Activated CD4-positive, CD25-positive, alpha-beta regulatory T cell (primary cell): ENCODE results near the gene TUBB4B.
A peak's percentile ranks its signal among the peaks of the same experiment; 100 is the strongest.

Experiments
- DNase-seq, 4 experiments: peaks; one replicate each; lab custom pipeline; 2025; lab: John Stamatoyannopoulos, UW

TUBB4B gene

DNA sequence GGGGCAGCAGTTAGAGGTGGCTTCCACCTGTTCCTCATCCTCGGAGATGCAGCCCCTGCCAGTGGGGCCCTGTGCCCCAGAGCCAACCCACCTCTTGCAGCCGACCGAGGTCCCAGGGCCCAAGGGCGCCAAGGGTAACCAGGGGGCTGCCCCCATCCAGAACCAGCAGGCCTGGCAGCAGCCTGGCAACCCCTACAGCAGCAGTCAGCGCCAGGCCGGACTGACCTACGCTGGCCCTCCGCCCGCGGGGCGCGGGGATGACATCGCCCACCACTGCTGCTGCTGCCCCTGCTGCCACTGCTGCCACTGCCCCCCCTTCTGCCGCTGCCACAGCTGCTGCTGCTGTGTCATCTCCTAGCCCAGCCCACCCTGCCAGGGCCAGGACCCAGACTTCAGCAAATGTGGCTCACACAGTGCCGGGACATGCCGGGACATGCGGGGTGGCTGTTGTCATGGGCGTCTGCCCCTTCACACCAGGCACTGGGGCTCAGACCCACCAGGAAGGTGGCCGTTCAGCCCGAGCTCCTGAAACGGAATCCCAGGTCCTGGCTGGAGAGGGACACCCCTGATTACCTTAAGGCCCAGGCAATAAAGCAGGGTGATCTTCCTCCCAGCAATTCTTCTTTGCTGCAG is 15.3 kb upstream of the TUBB4B start:
- DNase-seq, result no peak

DNA sequence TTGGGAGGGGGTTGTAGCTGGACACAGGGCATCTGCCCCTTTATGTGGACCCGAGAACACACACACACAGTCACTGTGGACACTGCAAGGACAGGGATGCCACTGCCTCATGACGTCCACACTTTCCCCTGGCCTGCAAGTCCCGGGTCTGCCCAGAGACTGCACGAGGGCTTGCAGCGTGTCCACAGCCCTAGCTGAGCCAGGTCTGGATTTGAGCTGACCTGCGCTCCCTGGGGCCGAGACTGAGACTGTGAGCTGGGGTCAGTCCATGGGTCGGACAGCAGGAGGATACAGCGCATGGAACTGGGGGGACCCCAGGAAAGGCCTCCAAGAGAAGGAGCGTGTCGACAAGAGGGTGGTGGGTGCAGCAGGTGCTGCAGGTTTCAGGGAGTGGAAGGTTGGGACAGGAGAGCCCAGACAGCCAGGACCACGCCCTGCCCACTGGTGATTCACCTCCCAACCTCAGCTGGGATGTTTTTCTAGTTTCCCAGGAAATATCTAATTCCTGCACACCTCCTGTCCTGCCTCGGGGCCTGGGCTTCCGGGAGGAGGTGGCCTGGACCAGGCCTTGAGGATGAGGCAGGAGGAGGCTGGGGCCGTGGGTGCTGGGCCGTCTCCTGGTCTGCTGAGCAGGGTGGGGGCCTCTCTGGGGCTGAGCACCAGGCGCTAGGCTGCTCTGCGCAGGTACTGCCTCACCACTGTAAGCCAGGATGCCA is 14.6 kb upstream of the TUBB4B start:
- no peak for DNase-seq

DNA sequence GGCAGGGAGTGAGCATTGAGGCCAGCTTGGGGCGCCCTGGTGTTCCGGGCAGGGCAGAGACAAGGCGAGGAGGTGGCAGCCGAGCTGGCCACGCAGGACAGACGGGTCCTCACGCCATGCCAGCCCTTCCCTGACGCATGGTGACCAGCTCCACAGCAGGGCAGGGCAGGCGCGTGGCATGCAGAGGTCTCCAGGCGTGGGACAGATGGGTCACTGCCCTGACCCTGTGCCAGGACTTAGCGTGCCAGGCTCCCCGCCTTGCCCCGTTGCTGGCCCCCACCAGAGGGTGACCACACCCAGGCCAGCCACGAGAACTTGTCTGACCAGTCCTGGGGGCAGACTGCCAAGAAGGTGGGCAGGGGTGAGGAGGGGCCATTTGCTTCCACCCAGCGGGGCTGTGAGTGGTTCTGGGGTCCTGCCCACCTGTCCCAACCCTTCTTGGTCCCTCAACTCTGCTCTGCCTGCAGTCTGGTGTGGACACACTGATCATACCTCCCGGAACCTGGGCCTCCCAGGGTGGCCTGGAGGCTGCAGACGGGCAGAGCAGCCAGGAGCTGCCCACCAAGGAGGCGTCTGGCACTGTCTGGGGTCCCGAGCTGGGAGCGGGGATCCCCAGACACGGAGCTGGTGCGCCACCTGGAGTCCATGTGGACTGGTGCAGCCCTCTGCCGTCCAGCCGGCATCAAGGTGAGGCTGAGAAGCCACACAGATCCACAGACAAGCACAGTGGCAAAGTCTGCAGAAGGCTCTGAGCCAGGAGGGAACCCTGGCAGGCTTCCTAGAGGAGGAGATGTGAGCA is 13.8 kb upstream of the TUBB4B start, which contains the start of gene RNF224:
TSS of gene RNF224 (plus strand) at position 449 of the 799 bp plus-strand sequence. CDS start 834 bp downstream, outside the sequence.
- DNase-seq, result peak; percentile 60 to 67 (median 64)

DNA sequence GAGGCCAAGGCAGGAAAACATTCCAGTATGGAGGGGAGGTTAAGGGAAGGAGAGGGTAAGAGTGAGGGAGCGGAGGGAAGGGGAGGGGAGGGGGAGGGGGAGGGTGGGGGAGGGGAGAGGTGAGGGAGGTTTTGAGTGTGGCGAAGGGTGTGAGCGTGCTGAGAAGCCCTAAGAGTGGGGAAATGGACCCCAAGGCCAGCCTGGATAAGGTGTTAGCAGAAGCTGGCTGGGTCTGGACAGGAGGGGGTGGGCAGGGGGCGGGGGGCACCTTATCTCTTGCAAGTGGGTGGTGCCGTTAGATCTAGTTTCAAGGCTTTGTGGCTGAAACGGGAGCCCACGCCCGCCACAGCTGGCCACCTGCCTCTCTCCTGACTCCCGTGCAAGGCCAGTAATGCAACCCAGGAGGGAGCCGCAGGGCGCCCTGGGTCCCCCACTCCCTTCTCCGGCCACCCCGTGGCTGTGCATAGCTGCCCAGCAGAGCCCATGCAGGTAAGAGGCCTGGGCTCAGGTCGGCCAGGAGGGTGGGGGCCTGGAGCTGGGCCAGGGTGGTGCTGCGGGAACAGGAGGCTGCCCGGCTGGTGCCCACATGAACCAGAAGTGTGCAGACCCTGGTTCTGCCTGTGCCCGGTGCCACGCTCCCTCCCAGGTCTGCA is 13.1 kb upstream of the TUBB4B start:
- DNase-seq, result no peak

DNA sequence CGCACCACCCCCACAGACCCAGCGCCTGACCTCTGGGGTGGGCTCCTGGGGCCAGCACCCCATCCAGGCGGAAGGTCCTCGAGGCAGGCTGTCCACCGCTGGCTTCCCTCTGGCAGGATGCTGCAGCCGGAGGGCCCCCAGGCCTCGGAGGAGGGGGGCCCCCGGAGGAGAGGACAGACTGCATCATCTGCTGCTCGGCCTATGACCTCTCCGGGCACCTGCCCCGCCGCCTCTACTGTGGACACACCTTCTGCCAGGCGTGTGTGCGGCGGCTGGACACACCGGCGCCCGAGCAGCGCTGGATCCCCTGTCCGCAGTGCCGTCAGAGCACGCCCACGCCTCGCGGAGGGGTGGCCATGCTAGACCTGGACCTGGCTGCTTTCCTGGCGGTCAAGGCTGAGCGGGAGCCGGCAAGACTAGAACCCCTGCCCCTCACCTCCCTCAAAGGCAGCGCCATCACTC is 12.6 kb upstream of the TUBB4B start:
- no peak for DNase-seq

DNA sequence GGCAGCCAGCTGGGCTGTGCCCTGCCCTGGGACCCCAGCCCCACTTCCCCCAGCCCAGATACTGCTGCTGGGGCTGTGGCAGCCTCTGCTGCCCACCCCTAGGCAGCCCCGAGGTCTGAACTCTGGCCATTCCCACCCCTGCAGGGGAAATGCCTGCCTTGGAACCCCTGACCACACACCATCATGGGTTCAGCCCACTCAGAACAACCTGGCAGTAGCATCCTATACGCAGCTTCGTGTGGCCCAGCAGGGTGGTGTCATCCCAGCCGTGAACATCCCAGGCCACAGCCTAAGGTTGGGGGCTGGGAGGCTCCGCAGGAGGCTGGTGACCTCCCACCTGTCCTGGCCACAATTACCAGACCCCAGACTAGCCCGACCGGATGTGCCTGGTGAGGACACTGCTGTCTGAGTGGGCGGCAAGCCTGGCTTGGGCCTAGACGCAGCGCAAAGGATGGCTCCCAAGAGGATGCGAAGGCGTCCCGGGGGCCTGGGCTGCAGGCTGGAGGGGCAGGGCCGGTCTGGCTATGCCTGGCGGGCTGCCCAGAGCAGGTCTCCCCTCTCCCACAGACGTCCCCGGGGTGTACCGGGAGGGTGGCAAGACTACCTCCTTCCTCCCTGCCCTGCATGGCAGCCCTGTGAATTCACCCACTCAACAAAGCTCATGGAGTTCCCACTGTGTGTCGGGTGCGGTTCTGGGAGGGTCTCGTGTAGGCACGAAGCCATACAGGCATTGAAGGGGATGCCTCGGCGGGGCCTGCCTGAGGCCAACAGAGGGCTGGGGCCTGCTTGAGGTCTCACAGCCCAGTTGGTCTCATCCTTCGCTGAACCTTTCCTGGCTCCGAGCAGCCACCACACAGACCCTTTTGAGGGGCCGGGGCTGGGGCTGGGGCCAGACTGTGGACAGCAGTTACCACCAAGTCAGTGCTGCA is 11.9 kb upstream of the TUBB4B start:
- DNase-seq, result no peak

DNA sequence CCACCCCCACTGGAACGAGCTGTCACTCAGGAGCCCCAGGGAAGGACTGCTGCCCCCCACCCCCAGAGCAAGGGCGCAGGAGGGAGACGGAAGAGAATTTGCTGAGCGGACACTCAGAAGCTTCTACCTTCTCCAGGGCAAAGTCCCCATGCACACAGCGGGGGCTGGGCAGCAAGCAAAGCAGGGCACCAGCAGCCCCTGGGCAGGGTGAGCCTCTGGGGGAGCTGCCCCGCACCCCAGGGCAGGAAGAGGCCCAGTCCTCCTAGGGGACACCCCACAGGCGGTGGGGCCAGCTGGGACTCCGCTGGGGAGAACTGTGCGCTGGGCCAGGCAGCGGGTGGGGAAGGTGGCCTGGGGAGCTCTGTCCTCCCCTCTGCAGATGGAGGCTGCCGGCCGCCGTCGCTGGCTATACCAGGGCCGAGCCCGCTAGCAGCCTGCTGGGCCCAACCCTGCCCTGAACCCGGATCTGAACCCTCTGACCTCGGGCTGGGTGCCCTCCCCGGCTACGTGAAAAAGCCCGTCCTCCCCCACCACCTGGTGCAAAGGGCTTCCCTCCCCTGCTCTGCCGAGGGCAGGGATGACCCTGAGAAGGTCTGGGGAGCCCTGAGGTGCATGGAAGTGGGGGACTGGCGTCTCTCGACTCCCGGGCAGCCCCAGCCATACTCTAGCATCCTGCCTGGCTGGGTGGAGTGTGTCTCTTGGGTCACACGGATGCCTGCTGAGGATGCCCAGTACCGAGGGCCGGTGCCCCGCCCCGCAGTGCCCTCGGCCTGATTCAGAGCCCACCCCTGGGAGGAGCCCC is 11.0 kb upstream of the TUBB4B start:
- DNase-seq, result no peak

DNA sequence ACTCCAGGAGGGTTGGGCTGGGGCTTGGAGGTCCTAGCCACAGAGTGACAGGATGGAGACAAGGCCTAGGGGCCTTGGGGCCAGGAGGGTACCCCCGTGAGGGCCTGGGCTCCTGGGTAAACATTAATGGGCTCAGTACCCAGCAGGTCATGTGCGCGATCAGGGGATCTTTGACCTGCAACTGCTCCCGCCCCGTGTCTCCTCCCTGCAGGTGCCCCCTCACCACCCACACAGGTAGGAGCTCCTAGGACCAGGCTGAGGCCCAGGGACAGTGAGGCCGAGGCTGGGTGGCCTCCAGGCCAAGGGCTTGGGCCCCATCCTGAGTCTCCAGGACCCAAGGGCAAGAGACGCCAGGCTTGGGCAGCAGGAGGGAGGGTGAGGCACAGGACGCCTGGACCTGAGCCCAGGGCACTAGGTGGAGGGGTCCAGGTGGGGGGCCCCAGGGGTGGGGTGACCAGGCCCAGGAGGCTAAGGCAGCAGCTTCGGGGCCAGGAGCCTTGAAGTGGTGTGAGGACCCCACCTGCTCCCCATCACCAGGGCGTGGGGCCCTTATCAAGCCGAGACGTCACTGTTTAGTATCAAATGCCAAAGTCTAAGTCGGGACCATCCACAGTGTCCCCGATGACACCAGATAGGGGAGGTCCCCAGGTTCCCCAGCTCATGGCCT is 10.2 kb upstream of the TUBB4B start, which contains the start of gene SLC34A3:
TSS of gene SLC34A3 (plus strand) at position 197 of the 667 bp plus-strand sequence. CDS start 802 bp downstream, outside the sequence.
- DNase-seq, result no peak

DNA sequence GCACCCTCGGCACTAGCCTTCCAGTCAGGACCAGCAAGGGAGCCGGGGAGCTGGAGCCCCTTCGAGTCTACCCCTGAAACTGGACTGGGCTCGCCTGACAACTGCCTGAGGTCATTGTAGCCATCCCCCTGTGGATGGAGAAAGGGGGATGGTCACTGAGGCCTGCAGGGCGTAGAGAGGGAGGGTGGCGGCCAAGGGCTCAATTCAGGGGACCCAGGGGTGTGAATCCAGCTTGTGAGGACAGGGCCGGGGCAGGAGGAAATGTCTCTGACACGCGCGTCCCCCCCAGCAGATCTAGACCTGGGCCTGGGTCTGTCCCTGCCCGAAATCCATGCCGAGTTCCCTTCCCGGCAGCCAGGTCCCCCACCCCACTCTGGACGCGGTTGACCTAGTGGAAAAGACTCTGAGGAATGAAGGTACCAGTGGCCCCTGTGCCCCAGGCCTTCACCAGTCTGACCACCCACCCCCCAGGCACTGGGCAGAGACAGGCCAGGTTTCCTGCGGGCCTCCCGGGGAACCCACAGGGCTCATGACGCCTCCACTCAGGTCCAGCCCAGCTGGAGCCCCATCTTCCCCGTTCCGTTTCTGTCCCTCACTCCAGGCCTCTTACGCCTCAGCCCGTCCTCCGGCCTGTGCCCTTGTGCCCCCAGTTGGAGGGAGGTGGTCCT is 9.6 kb upstream of the TUBB4B start:
- DNase-seq, result no peak

DNA sequence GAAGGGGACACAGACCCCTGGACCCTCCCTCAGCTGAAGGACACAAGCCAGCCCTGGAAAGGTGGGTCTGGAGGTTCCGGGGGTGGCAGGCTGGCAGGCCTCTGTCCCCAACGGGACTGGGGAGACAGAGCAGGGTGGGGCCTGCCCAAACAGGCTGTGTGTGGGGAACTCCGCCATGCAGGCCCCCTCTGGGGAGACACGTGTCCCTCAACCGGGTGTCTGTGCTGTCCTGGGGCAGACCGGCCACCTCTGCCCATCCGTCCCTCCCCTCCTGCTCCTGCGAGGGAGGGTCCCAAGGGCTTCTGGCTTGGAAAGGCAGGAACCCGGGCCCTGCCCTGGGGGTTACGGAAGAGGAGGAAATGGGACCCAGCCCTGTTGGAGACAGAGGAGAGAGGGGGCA is 9.0 kb upstream of the TUBB4B start:
- DNase-seq, result no peak

DNA sequence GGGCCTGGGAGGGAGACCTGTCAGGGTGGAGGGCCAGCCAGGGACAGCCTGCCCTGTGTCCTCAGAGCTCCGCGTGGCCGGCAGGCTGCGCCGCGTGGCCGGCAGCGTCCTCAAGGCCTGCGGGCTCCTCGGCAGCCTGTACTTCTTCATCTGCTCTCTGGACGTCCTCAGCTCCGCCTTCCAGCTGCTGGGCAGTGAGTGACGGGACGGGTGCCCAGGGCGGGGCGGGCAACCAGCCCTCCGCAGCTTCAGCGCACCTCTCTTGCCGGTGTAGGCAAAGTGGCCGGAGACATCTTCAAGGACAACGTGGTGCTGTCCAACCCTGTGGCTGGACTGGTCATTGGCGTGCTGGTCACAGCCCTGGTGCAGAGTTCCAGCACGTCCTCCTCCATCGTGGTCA is 8.6 kb upstream of the TUBB4B start:
- DNase-seq, result no peak

DNA sequence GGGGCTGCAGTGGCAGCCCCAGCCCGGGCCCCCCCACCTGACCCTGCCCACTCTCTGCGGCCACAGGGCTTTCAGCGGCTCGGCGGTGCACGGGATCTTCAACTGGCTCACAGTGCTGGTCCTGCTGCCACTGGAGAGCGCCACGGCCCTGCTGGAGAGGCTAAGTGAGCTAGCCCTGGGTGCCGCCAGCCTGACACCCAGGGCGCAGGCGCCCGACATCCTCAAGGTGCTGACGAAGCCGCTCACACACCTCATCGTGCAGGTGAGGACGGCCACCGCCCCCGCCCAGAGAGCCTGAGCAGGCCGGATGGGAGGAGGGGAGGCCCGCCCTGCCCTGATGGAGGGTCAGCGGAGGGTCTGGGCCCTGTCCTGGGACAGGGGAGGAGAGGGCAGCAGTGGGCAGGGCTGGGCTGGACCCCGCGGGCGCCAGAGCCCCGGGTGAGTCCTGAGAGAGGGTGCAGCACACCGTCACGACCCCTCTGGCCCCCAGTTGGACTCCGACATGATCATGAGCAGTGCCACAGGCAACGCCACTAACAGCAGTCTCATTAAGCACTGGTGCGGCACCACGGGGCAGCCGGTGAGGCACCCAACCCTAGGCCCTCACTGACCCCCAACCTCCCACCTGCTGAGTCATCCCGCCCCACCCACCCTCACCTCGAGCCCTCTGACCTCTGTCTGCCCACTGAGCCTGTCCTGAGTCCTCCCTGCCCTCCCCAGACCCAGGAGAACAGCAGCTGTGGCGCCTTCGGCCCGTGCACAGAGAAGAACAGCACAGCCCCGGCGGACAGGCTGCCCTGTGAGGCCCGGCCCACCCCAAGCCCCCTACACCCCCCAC is 7.7 kb upstream of the TUBB4B start:
- DNase-seq, result no peak

DNA sequence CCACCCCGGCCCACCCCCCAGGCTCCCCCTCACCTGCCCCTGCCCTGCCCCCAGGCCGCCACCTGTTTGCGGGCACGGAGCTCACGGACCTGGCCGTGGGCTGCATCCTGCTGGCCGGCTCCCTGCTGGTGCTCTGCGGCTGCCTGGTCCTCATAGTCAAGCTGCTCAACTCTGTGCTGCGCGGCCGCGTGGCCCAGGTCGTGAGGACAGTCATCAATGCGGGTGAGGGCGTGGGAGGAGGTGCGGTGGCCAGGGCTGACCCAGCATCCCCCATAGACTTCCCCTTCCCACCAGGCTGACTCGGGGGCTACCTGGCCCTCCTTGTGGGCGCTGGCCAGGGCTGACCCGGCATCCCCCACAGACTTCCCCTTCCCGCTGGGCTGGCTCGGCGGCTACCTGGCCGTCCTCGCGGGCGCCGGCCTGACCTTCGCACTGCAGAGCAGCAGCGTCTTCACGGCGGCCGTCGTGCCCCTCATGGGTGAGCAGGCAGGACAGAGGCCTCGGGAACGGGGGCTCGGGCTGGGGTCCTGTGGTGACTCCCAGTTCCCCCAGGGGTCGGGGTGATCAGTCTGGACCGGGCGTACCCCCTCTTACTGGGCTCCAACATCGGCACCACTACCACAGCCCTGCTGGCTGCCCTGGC is 6.9 kb upstream of the TUBB4B start:
- no peak for DNase-seq

DNA sequence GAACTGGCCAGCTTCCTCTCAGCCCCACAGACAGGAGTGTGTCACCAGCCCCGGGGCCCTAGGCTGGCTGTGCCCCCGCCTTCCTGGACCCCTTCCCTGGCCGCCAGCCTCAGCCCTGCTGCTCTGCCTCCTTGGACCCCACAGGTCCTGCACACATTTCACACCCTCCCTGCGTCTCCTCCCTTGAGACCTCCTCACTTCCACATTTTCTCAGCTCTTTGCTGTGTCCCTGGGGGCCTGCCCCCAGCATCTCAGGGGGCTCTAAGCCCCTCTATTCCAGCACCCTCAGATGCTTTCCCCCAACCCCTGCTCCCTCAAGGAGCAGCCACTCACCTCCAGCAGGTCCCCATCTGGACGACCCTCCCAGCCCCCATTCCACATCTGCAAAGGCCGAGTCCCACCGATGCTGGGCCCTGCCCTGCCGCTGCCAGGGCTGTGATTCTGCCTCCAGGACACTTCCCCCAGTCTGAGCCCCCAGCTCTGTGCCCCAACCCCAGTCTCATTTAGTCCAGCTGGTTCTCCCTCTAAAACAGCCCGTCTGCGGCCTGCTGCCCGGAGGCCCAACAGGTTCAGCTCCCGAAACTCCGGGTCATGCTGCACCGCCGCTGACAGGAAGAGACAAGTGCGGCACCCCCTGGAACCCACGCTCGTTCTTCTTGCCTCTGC is 6.2 kb upstream of the TUBB4B start:
- DNase-seq, result no peak

DNA sequence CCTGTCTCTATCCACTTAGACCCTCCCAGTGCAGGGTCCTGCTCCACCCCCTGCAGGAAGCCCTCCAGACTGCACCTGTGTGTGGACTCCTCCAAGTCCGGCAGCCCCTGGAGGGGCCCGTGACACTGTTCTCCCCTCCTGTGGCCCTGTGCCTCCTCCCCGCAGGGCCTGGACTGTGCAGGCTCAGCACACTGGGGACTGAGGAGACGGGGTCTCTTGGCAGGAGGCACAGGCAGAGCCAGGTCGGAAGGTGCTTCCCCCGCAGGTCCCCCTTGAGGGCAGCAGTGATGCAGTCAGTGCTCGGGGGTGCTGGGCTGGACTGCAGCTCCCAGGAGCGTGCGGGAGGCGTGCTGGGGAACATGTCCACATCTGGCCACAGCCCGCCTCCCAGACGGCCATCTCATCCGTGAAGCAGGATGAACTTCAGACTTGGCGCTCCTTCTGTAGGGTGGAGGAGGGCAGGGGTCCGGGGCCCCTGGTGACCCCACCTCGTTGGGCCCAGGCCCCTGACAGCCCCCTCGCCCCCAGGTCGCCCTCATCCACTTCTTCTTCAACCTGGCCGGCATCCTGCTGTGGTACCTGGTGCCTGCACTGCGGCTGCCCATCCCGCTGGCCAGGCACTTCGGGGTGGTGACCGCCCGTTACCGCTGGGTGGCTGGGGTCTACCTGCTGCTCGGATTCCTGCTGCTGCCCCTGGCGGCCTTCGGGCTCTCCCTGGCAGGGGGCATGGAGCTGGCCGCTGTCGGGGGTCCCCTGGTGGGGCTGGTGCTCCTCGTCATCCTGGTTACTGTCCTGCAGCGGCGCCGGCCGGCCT is 5.5 kb upstream of the TUBB4B start:
- DNase-seq, result no peak
